Measurements from ENCODE around the gene MAEA.

The MAEA gene

DNA sequence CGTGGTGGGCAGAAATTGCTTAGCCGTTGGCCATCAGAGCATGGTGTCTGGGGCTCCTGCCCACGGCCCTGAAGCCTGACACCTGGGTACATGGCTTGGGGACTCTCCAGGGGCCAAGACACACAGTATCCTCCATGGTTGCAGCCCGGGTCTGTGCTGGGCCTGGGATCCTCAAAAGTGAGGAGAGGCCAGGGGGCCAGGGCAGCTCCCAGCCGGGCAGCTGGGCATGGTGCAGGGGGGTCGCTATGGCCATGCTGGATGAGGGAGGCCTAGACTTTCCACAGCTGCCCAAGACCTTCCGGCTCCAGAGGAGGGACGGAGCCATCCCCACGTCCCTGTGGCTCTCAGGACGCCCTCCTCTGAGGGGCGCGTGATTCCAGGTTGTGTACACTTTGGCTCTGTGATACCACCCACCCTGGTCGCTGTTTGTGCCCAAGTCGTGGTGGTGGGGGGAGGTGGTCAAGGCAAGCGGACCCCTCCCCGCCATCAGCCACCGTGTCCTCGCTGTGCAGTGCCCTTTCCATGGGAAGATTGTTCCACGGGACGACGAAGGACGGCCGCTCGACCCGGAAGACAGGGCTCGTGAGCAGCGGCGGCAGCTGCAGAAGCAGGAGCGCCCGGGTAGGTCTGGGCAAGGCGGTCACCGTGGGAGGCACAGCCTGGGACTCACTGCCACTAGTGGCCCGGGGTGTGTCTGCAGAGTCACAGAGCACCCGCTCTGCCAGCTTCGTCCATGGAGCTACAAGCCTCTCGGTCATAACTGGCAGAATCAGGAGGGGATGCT lies 90.9 kb downstream of the MAEA start:
- no peak for DNase-seq (ENCODE audit: low spot score)

DNA sequence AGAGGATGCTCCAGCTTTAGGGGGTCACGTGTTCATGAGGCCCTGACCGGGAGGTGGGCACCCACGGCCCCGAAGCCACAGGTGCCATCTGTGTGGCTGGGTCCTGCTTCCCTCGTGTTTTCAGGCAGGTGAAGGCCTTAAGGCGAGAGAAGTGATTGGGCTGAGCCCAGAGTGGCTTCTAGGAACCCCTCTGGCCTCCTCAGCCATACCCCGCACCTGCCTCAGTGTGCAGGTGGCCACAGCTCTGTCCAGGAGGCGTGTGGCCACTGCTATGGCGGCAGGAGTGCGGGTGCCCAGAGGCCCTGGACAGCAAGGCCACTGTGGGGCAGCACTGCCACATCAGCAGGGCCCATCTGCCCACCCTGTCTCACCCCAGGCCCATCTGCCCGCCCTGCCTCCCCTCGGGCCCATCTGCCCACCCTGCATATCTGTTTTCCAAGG lies 91.5 kb downstream of the MAEA start:
- DNase-seq (ENCODE audit: low spot score) = no peak

DNA sequence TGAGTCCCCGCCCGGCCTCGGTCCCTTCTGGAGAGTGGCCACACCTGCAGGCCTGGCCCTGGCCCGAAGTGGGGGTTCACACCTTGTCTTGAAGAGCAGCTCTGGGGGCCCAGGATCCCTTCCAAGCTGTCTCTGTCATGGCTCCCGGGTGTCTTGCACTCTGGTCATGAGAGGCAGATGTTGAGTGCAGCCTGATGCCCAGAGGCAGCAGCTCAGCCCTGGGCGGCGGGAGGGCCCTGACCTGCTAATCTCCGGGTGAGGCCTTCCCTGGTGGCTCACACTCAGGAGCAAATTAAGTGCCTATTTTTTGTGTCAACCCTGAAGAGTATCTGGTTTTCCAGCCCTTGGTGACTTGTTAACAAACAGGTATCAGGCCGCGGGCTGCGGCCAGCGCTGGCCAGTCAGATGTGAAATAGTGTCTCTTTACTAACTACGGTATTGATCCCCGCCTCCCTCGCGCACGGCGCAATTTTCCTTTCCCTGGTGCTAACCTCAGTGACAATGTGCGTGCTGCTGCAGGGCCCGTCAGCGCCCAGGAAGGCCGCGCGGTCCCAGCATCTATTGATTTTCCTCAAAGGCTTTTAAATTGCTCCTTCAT lies 92.4 kb downstream of the MAEA start:
- no peak for DNase-seq (ENCODE audit: low spot score)

DNA sequence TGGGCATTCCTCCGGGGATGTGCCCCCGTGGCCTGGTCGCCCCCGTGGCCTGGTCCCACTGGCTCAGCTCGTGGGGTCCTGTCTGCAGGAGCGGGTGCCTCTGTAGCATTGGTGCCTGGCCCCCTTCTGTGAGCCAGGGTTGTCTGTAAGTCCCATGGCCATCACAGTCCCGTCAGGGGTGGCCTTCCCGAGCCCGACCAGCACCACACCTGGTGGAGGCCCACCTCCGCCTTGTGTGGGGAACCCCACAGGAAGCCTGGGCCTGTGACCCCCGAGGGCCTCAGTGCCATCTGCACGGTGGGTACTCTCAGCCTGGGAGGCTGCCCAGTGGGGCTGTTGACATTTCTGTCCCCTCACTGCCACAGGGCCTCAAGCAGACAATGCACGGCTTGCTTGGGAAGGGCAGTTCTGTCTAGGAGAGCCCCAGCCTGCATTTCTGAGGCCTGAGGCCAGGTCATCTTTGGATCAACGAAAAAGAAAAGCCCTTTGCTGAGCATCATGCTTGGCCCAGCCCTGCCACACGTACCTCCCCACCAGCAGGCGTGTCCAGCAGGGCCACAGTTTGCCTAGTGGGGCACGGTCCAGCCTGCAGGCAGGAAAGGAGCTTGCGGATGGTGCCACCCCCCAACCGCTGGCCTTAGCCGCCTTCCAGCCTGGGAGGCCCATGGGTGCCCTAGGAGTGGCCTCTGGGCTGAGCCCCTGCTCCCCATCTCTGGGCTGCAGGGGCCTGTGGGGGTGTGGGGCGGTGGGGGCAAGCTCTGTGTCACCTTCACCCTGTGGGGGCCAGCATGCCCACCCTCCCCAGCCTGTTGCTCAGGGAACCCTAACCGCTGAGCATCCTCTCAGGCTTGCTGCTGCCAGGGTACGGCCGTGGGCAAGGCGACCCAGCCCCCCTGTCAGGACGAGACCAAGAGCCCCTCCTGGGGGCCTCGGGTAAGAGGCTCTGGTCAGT lies 93.4 kb downstream of the MAEA start:
- no peak for DNase-seq (ENCODE audit: low spot score)

DNA sequence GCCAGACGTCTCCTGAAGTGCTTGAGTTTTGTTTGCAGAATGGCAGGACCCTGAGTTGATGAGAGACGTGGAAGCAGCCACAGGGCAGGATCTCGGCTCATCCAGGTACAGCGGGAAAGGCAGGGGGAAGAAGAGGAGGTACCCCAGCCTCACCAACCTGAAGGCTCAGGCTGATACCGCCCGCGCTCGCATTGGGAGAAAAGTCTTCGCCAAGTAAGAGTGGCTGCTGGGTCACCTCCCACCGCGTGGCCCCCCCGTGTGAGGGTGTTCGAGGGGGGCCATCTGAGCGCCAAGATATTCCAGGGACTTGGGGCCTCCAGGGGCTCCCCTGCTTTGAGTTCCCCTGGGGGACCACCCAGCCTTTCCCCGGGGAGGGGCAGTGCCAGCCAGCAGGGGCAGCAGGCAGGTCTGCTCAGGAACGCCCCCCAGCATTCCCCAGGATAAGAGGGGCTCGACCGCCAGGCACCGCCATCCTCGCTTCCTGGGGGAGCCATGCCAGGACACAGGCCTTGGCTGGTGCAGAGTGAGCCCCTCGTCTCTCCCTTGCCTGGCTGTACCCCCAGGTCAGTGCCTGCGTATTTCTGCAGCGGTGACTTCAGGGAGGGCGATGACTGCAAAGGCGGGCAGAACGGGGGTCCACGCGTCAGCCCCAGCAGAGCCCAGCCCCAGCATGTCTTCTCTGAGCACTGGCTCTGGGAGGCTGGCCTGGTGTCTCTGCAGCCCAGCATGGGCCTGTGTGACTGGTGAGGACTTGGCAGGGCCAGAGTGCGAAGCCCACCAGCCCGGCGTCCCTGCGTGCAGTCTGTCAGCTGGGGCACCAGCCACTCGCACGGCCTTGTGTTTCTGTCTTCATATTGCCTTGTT lies 94.3 kb downstream of the MAEA start:
- no peak for DNase-seq (ENCODE audit: low spot score)

DNA sequence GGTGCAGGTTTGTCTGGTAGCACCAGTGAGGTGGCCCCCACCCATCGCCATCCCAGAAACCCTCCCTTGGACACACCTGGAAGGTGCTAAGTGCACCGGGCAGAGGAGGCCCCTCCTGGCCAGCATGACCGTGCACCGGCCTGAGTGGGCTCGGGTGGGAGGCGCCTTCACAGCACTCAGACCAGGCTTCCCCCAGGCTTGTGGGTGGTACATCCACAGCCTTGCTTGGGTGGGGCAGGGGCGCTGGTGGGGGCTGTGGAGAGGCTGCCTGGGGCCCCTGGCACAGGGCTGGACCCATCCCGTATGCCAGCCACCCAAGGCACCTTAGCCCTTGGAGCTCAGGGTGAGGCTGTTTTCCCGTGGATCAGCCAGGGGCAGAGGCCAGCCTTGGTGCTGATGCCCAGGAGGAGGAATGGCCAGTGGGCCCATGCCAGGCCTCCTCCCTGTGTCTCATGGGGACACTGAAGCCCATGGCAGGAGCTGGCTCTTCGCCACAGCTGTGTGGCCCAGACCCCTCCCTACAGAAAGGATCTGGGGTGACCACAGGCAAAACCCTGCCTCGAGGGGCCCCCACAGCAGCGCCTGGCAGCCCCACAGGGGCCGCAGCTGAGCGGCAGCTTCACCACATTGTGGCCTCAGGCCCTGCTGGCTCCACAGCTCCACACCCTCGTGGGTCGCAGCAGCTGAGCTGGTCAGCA lies 95.1 kb downstream of the MAEA start:
- no peak for DNase-seq (ENCODE audit: low spot score)

DNA sequence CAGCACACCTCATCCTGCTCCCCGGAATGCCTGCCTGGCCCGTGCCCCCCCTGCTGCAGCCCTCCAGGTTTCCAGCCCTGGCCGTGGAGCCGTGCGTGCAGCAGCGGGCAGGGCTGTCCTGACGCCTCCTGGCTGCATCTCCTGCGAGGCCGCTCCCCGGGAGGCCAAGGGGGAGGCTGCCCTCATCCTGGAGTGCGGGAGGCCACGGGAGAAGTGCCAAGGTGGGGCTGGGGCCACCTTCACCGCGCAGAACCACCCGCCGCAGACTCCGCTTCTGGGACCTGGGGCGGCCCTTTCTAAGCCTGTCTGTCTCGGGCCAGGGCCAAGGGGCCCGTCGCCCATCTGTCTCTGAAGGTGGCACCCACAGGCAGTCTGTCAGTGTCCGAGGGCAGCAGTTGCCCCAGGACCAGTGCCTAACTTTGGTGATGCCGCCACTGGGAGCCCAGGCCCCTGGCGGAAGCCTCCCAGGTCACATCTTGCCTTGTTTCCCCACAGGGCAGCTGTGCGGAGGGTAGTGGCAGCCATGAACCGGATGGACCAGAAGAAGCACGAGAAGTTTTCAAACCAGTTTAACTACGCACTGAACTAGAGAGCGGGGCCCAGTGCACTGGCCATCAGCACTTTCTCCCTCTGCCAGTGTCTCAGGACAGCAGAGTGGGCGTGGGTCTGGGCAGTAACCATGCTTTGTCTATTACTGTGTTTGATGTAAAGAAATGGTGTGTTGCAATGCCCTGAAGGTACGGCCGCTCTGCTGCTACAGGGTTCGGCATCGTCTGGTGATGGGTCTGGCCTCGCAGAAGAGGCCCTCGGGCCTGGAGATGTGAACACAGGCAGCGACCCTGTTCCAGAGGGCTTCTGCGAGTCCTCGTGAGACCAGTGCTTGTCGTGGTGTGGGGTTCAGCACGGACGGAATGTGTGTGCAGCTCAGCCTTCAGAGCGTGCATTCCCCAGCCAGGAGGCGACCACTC lies 96.0 kb downstream of the MAEA start:
- no peak for DNase-seq (ENCODE audit: low spot score)
